Measurements from ENCODE around the gene LNX1. TPM values are rescaled to one million over a fixed set of nuclear protein-coding genes. Genes with fewer than 3 reads are reported as not detected.

LNX1 gene
- total RNA-seq, 1 experiment from 2014 or later = 3.3 TPM

GRCh38 chr4:53637348-53637747, 46.1 kb upstream of the LNX1 start:
- Histone ChIP-seq H3K9me2 (ENCODE audit: insufficient read depth) (no peaks in the 10 kb centered on the region), H2AFZ (ENCODE audit: low read depth, low read length, poor library complexity, severe bottlenecking) (no peak overlapping the region), H3K9ac (ENCODE audit: low read length) (no peak overlapping the region), H3K27me3 (ENCODE audit: insufficient read depth, low read length) (peaks cover 32% of the 10 kb centered on the region), H3K79me2 (ENCODE audit: insufficient read depth, low read length) (no peaks in the 10 kb centered on the region), H3K4me3 (replicated peaks in 1 of 2; ENCODE audit: low read depth in 1 of 2, low read length in 2 of 2) (no peak overlapping the region), H3K27ac (ENCODE audit: low read depth, low read length) (no peak overlapping the region), H4K20me1 (ENCODE audit: insufficient read depth) (no peaks in the 10 kb centered on the region), H3K4me2 (ENCODE audit: low read length) (no peak overlapping the region), H3K9me3 (ENCODE audit: control insufficient read depth in 1 of 2, insufficient read depth in 1 of 2, low read depth in 1 of 2, low read length in 2 of 2) (no peaks in the 10 kb centered on the region), H3K4me1 (ENCODE audit: control insufficient read depth in 1 of 2, insufficient read depth in 2 of 2, low read length in 2 of 2) (no peaks in the 10 kb centered on the region), H3K36me3 (ENCODE audit: control insufficient read depth in 1 of 2, insufficient read depth in 2 of 2, low read length in 2 of 2) (no peaks in the 10 kb centered on the region)
- TF ChIP-seq EZH2 (IDR thresholded peaks at IDR 0.05) (no peak), RAD21 (IDR thresholded peaks at IDR 0.05; ENCODE audit: low read depth) (no peak)
- ChIA-PET POLR2A (no interaction called here), CTCF (no interaction called here), RAD21 (ENCODE audit: low non-redundant PET in 1 of 2, low total read pairs in 2 of 2, uncharacterized antibody in 2 of 2, unreplicated experiment in 2 of 2) (no interaction called here)
- DNase-seq (ENCODE audit: low read depth, low spot score) = no peak
- ATAC-seq = no peak
- BruUV-seq (replicated peaks) = no TSS peak
- intact Hi-C loops (cut with micrococcal nuclease) = no loop called here

DNA sequence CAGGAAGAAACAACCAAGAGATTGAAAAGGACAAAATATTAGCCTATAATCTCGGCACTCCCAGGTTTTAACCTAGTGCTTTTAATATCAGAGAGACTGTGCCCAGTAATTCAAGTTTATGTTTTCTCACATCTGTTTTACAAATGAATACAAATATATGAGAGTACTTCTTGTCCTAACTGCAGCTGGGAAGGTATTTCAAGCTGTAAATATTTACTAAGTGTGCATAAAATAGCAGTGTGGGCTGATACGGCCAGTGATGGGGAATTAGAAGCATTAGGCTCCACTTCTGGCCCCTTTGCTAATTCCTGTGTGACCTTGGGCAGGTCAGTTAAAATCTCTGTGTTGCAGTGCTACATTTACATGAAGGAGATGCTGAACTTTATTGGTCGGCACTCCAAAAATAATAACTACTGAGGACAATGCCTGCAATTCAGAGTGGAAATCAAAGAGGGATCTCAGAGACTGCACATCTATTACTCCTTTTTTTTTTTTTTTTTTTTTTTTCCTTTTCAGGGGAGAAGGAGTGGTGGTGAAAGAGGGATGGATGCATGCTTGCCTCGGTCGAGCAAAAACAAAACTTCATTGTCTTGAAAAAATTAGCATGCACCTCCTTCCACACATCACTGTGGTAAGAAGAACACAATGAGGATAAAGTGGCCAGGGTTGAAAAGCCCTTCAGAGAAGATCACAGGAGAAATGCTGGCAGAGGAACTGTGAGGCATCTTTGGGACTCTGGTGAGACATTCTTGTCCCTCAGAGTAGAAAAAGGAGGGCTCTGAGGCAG, 44.6 kb upstream of the LNX1 start:
- ChIA-PET CTCF (no interaction called here), POLR2A (no interaction called here), RAD21 (ENCODE audit: low non-redundant PET in 1 of 2, low total read pairs in 2 of 2, uncharacterized antibody in 2 of 2, unreplicated experiment in 2 of 2) (no interaction called here)
- Histone ChIP-seq H3K4me1 (ENCODE audit: control insufficient read depth in 1 of 2, insufficient read depth in 2 of 2, low read length in 2 of 2) (no peaks in the 10 kb centered on the region), H3K79me2 (ENCODE audit: insufficient read depth, low read length) (no peaks in the 10 kb centered on the region), H3K4me3 (replicated peaks in 1 of 2; ENCODE audit: low read depth in 1 of 2, low read length in 2 of 2) (no peak overlapping the region), H3K9ac (ENCODE audit: low read length) (no peak overlapping the region), H3K27me3 (ENCODE audit: insufficient read depth, low read length) (peaks cover 33% of the 10 kb centered on the region), H3K9me2 (ENCODE audit: insufficient read depth) (no peaks in the 10 kb centered on the region), H3K4me2 (ENCODE audit: low read length) (no peak overlapping the region), H3K27ac (ENCODE audit: low read depth, low read length) (no peak overlapping the region), H2AFZ (ENCODE audit: low read depth, low read length, poor library complexity, severe bottlenecking) (no peak overlapping the region), H4K20me1 (ENCODE audit: insufficient read depth) (no peaks in the 10 kb centered on the region), H3K36me3 (ENCODE audit: control insufficient read depth in 1 of 2, insufficient read depth in 2 of 2, low read length in 2 of 2) (no peaks in the 10 kb centered on the region), H3K9me3 (ENCODE audit: control insufficient read depth in 1 of 2, insufficient read depth in 1 of 2, low read depth in 1 of 2, low read length in 2 of 2) (no peaks in the 10 kb centered on the region)
- no peak for ATAC-seq
- no peak for DNase-seq (ENCODE audit: low read depth, low spot score)
- no TSS peak for BruUV-seq (replicated peaks)
- TF ChIP-seq POLR2AphosphoS5 (IDR thresholded peaks at IDR 0.05; ENCODE audit: low read depth, low read length) = no peak
- TF ChIP-seq, protein P1, sequence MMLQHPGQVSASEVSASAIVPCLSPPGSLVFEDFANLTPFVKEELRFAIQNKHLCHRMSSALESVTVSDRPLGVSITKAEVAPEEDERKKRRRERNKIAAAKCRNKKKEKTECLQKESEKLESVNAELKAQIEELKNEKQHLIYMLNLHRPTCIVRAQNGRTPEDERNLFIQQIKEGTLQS (IDR thresholded peaks at IDR 0.05) = no peak
- no peak for TF ChIP-seq POLR2A (IDR thresholded peaks at IDR 0.05; ENCODE audit: borderline replicate concordance, extremely low read depth, insufficient read depth, insufficient read length)
- no peak for TF ChIP-seq EGR1 (IDR thresholded peaks at IDR 0.05; ENCODE audit: low read depth)
- TF ChIP-seq, protein P2, sequence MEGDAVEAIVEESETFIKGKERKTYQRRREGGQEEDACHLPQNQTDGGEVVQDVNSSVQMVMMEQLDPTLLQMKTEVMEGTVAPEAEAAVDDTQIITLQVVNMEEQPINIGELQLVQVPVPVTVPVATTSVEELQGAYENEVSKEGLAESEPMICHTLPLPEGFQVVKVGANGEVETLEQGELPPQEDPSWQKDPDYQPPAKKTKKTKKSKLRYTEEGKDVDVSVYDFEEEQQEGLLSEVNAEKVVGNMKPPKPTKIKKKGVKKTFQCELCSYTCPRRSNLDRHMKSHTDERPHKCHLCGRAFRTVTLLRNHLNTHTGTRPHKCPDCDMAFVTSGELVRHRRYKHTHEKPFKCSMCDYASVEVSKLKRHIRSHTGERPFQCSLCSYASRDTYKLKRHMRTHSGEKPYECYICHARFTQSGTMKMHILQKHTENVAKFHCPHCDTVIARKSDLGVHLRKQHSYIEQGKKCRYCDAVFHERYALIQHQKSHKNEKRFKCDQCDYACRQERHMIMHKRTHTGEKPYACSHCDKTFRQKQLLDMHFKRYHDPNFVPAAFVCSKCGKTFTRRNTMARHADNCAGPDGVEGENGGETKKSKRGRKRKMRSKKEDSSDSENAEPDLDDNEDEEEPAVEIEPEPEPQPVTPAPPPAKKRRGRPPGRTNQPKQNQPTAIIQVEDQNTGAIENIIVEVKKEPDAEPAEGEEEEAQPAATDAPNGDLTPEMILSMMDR (IDR thresholded peaks at IDR 0.05 in 2 of 3, conservative IDR thresholded peaks at IDR 0.05 in 1 of 3; ENCODE audit: borderline replicate concordance in 1 of 3, insufficient read depth in 1 of 3, low read depth in 2 of 3, low read length in 2 of 3) = no peak
- no peak for TF ChIP-seq SP1 (IDR thresholded peaks at IDR 0.05; ENCODE audit: low read depth)
- no peak for TF ChIP-seq REST (IDR thresholded peaks at IDR 0.05; ENCODE audit: low read depth)
- no peak for TF ChIP-seq FOSL1 (IDR thresholded peaks at IDR 0.05; ENCODE audit: low read depth)
- TF ChIP-seq ZNF274 (IDR thresholded peaks at IDR 0.05; ENCODE audit: low read depth, low read length) = no peak
- TF ChIP-seq JUND (IDR thresholded peaks at IDR 0.05) = no peak
- no peak for TF ChIP-seq SRF (IDR thresholded peaks at IDR 0.05; ENCODE audit: low read depth)
- TF ChIP-seq RAD21 (IDR thresholded peaks at IDR 0.05; ENCODE audit: low read depth) = no peak
- no peak for TF ChIP-seq YY1 (IDR thresholded peaks at IDR 0.05; ENCODE audit: extremely low read depth, insufficient replicate concordance, low read depth, low read length)
- intact Hi-C loops (cut with micrococcal nuclease) = no loop called here

All from HCT116 (cell line).